ENCODE measurements around the gene EIF4E2. TPM values are rescaled to one million over a fixed set of nuclear protein-coding genes. Genes with fewer than 3 reads are reported as not detected.

Gene EIF4E2
- total RNA-seq, 6 experiments from 2014 or later: 79.7 to 89.7 (median 83.8) TPM

- Mint-ChIP-seq H3K4me1 (ENCODE audit: low read depth) (no peaks in the 10 kb centered on the region), H3K27ac (no peak overlapping the region), H3K27me3 (ENCODE audit: insufficient read depth) (peaks cover 35% of the 10 kb centered on the region), H3K4me3 (no peak overlapping the region), H3K9me3 (peaks cover 7% of the 10 kb centered on the region; the same call in 1 of the 2 replicates), H3K36me3 (ENCODE audit: low read depth) (peaks cover 4% of the 10 kb centered on the region; the same call in 1 of the 2 replicates)
- DNase-seq: no peak
- TF ChIP-seq, protein P1, sequence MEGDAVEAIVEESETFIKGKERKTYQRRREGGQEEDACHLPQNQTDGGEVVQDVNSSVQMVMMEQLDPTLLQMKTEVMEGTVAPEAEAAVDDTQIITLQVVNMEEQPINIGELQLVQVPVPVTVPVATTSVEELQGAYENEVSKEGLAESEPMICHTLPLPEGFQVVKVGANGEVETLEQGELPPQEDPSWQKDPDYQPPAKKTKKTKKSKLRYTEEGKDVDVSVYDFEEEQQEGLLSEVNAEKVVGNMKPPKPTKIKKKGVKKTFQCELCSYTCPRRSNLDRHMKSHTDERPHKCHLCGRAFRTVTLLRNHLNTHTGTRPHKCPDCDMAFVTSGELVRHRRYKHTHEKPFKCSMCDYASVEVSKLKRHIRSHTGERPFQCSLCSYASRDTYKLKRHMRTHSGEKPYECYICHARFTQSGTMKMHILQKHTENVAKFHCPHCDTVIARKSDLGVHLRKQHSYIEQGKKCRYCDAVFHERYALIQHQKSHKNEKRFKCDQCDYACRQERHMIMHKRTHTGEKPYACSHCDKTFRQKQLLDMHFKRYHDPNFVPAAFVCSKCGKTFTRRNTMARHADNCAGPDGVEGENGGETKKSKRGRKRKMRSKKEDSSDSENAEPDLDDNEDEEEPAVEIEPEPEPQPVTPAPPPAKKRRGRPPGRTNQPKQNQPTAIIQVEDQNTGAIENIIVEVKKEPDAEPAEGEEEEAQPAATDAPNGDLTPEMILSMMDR (IDR thresholded peaks at IDR 0.05): no peak
Observed at GRCh38 chr2:232541195-232541960, 9.1 kb upstream of the EIF4E2 start.

DNA sequence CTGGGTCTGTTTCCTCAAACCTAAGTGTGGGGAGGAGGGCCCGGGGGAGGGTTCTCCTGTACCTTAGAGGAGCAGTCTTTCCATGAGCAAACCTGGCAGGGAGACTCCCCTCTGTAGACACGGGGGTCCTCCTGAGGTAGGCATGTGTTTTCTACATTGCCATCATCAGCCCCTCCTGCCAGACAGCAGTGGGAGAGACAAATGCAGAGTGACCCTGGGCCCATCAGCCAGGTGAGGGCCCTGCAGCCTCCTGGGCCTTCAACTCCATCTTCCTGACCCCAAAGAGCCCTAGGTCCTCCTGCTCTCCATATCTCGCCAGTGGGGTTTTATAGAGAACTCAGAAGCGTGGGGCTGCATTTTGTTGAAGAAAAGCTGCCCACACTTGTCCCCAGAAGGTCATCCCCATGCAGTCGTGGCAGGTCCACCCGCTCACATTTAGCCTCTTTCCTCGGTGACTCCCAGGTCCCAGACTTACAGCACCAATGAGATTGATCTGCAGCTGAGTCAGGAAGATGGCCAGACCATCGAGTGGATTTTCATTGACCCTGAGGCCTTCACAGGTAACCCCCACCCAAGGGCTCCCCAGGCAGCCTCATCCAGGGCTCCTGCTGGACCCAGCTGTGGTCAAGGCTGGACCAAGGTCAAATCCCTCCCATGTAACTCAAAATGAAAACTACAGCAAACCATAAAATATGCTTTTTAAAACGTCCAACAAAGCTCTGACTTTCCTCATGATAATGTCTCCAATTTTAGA, 8.4 kb upstream of the EIF4E2 start:
- Mint-ChIP-seq H3K27ac (no peak overlapping the region), H3K4me1 (ENCODE audit: low read depth) (no peaks in the 10 kb centered on the region), H3K9me3 (no peaks in the 10 kb centered on the region), H3K27me3 (ENCODE audit: insufficient read depth) (peaks cover 31% of the 10 kb centered on the region), H3K36me3 (ENCODE audit: low read depth) (no peaks in the 10 kb centered on the region), H3K4me3 (no peak overlapping the region)
- TF ChIP-seq, protein P1 (IDR thresholded peaks at IDR 0.05): no peak
- no peak for DNase-seq

- Mint-ChIP-seq H3K4me1 (ENCODE audit: low read depth) (no peaks in the 10 kb centered on the region), H3K4me3 (no peak overlapping the region), H3K36me3 (ENCODE audit: low read depth) (no peaks in the 10 kb centered on the region; the same call in 1 of the 2 replicates), H3K27ac (no peak overlapping the region), H3K27me3 (ENCODE audit: insufficient read depth) (peaks cover 24% of the 10 kb centered on the region), H3K9me3 (no peaks in the 10 kb centered on the region)
- DNase-seq: no peak
- TF ChIP-seq, protein P1 (IDR thresholded peaks at IDR 0.05): no peak
Observed at GRCh38 chr2:232542715-232543467, 7.6 kb upstream of the EIF4E2 start.

GRCh38 chr2:232543491-232543890, 7.0 kb upstream of the EIF4E2 start:
- Mint-ChIP-seq H3K27me3 (ENCODE audit: insufficient read depth) (peaks cover 18% of the 10 kb centered on the region), H3K36me3 (ENCODE audit: low read depth) (peaks cover 2% of the 10 kb centered on the region; the same call in 1 of the 2 replicates), H3K4me1 (ENCODE audit: low read depth) (peaks cover 6% of the 10 kb centered on the region; the same call in 1 of the 2 replicates), H3K9me3 (no peaks in the 10 kb centered on the region), H3K27ac (no peak overlapping the region), H3K4me3 (no peak overlapping the region)
- DNase-seq: no peak
- TF ChIP-seq, protein P1 (IDR thresholded peaks at IDR 0.05): no peak

DNA sequence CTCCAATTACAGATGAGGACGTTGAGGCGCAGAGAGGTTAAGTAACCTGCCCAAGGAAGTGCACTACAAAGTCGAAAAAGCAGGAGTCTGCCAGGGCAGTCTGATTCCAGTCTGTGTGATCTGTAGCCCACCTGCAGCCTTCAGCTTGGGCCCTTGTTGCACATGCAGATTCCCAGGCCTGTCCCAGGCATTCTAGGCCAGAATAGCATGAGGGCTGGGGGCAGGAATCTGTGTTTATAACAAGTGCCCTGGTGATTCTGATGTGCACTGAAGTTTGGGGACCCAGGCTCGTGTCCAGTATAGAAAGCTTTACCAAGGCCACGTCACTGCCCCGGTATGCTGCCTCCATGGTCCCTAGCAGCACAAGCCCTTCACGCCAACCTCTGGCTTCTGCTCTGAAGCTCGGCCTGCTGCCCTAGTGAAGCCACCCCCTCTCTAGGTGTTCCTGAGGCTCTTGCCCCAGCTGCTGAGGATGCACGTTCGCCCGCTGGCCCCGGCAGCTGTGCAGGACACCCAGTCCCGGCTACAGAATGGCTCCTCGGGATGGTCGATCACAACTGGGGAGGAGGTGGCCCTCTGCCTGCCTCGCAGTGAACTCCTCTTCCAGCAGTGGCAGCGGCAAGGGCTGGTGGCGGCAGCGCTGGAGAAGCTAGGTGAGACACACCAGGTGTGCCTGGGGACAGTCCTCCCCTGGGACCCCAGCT, 6.4 kb upstream of the EIF4E2 start:
- no peak overlapping the region for H3K27ac Mint-ChIP-seq
- H3K4me3 Mint-ChIP-seq: no peak overlapping the region
- H3K9me3 Mint-ChIP-seq: no peaks in the 10 kb centered on the region
- H3K36me3 Mint-ChIP-seq (ENCODE audit: low read depth): peaks cover 8% of the 10 kb centered on the region; the same call in 1 of the 2 replicates
- TF ChIP-seq, protein P1 (IDR thresholded peaks at IDR 0.05): no peak
- H3K4me1 Mint-ChIP-seq (ENCODE audit: low read depth): peaks cover 12% of the 10 kb centered on the region
- H3K27me3 Mint-ChIP-seq (ENCODE audit: insufficient read depth): peaks cover 14% of the 10 kb centered on the region; the same call in 1 of the 2 replicates
- DNase-seq: no peak

Data from HFFc6 (cell line).